Left kidney (tissue), 1 donor: ENCODE results near the gene SAT1. TPM values are rescaled to one million over a fixed set of nuclear protein-coding genes. Genes with fewer than 3 reads are reported as not detected.

Source experiments
- polyA plus RNA-seq: library from polyadenylated mRNA; unstranded; fragments of 120-200 nt; gene quantifications from one replicate; pipeline ENCODE4 v1.2.1, GENCODE V29; 2013; ENCODE audit not compliant: insufficient read length

The SAT1 gene
- polyA plus RNA-seq, 1 donor: 248 TPM

Other genes with a start within 250 kb of the SAT1 start
- 113 TPM for gene PRDX4, start 115.7 kb upstream of the SAT1 start, polyA plus RNA-seq
- gene ACOT9, start 39.9 kb upstream of the SAT1 start, polyA plus RNA-seq: 42.2 TPM
- 40.7 TPM for gene APOO, start 124.8 kb downstream of the SAT1 start, polyA plus RNA-seq
- 0.43 TPM for gene CXorf58, start 124.8 kb downstream of the SAT1 start, polyA plus RNA-seq
- 16.4 TPM for gene KLHL15, start 244.0 kb downstream of the SAT1 start, polyA plus RNA-seq